Stimulated activated naive CD4-positive, alpha-beta T cell treated with Interleukin-2 at 50 U/mL for 16 hours (primary cell): ENCODE results near the gene ALK.

Source experiments
- DNase-seq: peaks from one replicate; lab custom pipeline; 2025; lab: John Stamatoyannopoulos, UW

The ALK gene

GRCh38 chr2:29715655-29716054 is 205.7 kb downstream of the ALK start:
- DNase-seq, result no peak

- no peak for DNase-seq
Observed at GRCh38 chr2:29714333-29714732, 207.1 kb downstream of the ALK start.

GRCh38 chr2:29706171-29706720 is 215.1 kb downstream of the ALK start:
- no peak for DNase-seq

- DNase-seq, result no peak
Observed at GRCh38 chr2:29705616-29706015, 215.8 kb downstream of the ALK start.

GRCh38 chr2:29703336-29703735 is 218.1 kb downstream of the ALK start:
- no peak for DNase-seq

- DNase-seq, result no peak
Observed at GRCh38 chr2:29702276-29702675, 219.1 kb downstream of the ALK start.

- DNase-seq, result no peak
Observed at GRCh38 chr2:29700560-29700959, 220.8 kb downstream of the ALK start.

- no peak for DNase-seq
Observed at GRCh38 chr2:29699045-29699444, 222.3 kb downstream of the ALK start.

- no peak for DNase-seq
Observed at GRCh38 chr2:29698216-29698615, 223.2 kb downstream of the ALK start.

GRCh38 chr2:29697715-29698114 is 223.7 kb downstream of the ALK start:
- DNase-seq, result no peak

- DNase-seq, result no peak
Observed at GRCh38 chr2:29697181-29697580, 224.2 kb downstream of the ALK start.

- no peak for DNase-seq
Observed at GRCh38 chr2:29694741-29695140, 226.6 kb downstream of the ALK start.

- DNase-seq, result no peak
Observed at GRCh38 chr2:29691391-29691950, 229.9 kb downstream of the ALK start.

- no peak for DNase-seq
Observed at GRCh38 chr2:29689666-29690065, 231.7 kb downstream of the ALK start.

GRCh38 chr2:29688429-29688828 is 233.0 kb downstream of the ALK start:
- no peak for DNase-seq

GRCh38 chr2:29687121-29687520 is 234.3 kb downstream of the ALK start:
- DNase-seq, result no peak

- DNase-seq, result no peak
Observed at GRCh38 chr2:29676886-29677453, 244.4 kb downstream of the ALK start.

- DNase-seq, result no peak
Observed at GRCh38 chr2:29664578-29664977, 256.8 kb downstream of the ALK start.

- DNase-seq, result no peak
Observed at GRCh38 chr2:29663268-29663667, 258.1 kb downstream of the ALK start.

- DNase-seq, result no peak
Observed at GRCh38 chr2:29662861-29663260, 258.5 kb downstream of the ALK start.

GRCh38 chr2:29660201-29660600 is 261.2 kb downstream of the ALK start:
- no peak for DNase-seq

GRCh38 chr2:29659178-29659577 is 262.2 kb downstream of the ALK start:
- no peak for DNase-seq

GRCh38 chr2:29657674-29658073 is 263.7 kb downstream of the ALK start:
- no peak for DNase-seq
